ENCODE measurements around the gene STARD5.

Gene STARD5

GRCh38 chr15:81282606-81282895, 41.4 kb downstream of the STARD5 start:
- Histone ChIP-seq H3K27ac (ENCODE audit: low read depth, low read length) (no peak overlapping the region), H3K9ac (ENCODE audit: low read length) (no peak overlapping the region), H3K27me3 (ENCODE audit: control insufficient read depth, insufficient read depth, low read length) (no peaks in the 10 kb centered on the region), H3K4me1 (ENCODE audit: control insufficient read depth, insufficient read depth, low read length) (no peaks in the 10 kb centered on the region), H3K36me3 (ENCODE audit: control insufficient read depth, insufficient read depth, low read length) (no peaks in the 10 kb centered on the region), H3K4me3 (ENCODE audit: low read length) (no peak overlapping the region)

GRCh38 chr15:81281766-81282605, 42.0 kb downstream of the STARD5 start:
- Histone ChIP-seq H3K27me3 (ENCODE audit: control insufficient read depth, insufficient read depth, low read length) (no peaks in the 10 kb centered on the region), H3K36me3 (ENCODE audit: control insufficient read depth, insufficient read depth, low read length) (no peaks in the 10 kb centered on the region)

GRCh38 chr15:81281456-81281735, 42.5 kb downstream of the STARD5 start:
- H3K4me1 ChIP-seq (ENCODE audit: control insufficient read depth, insufficient read depth, low read length) = no peaks in the 10 kb centered on the region
- H3K9ac ChIP-seq (ENCODE audit: low read length) = no peak overlapping the region
- no peak overlapping the region for H3K27ac ChIP-seq (ENCODE audit: low read depth, low read length)
- no peak overlapping the region for H3K4me3 ChIP-seq (ENCODE audit: low read length)
- H3K27me3 ChIP-seq (ENCODE audit: control insufficient read depth, insufficient read depth, low read length) = no peaks in the 10 kb centered on the region
- no peaks in the 10 kb centered on the region for H3K36me3 ChIP-seq (ENCODE audit: control insufficient read depth, insufficient read depth, low read length)

More at GRCh38 chr15:81281766-81282605, 42.0 kb downstream of the STARD5 start:
- H3K27ac ChIP-seq (ENCODE audit: low read depth, low read length) = no peak overlapping the region
- no peak overlapping the region for H3K9ac ChIP-seq (ENCODE audit: low read length)
- no peak overlapping the region for H3K4me3 ChIP-seq (ENCODE audit: low read length)
- H3K4me1 ChIP-seq (ENCODE audit: control insufficient read depth, insufficient read depth, low read length) = no peaks in the 10 kb centered on the region

- H3K4me1 ChIP-seq (ENCODE audit: control insufficient read depth, insufficient read depth, low read length) = no peaks in the 10 kb centered on the region
- H3K9ac ChIP-seq (ENCODE audit: low read length) = no peak overlapping the region
- H3K36me3 ChIP-seq (ENCODE audit: control insufficient read depth, insufficient read depth, low read length) = no peaks in the 10 kb centered on the region
- no peak overlapping the region for H3K27ac ChIP-seq (ENCODE audit: low read depth, low read length)
- no peaks in the 10 kb centered on the region for H3K27me3 ChIP-seq (ENCODE audit: control insufficient read depth, insufficient read depth, low read length)
- no peak overlapping the region for H3K4me3 ChIP-seq (ENCODE audit: low read length)
Measured at GRCh38 chr15:81280696-81281455, 43.1 kb downstream of the STARD5 start.

- Histone ChIP-seq H3K4me3 (ENCODE audit: low read length) (no peak overlapping the region), H3K4me1 (ENCODE audit: control insufficient read depth, insufficient read depth, low read length) (peaks cover 2% of the 10 kb centered on the region), H3K27me3 (ENCODE audit: control insufficient read depth, insufficient read depth, low read length) (no peaks in the 10 kb centered on the region), H3K27ac (ENCODE audit: low read depth, low read length) (no peak overlapping the region), H3K9ac (ENCODE audit: low read length) (no peak overlapping the region), H3K36me3 (ENCODE audit: control insufficient read depth, insufficient read depth, low read length) (no peaks in the 10 kb centered on the region)
Measured at GRCh38 chr15:81279621-81280485, 44.1 kb downstream of the STARD5 start.

DNA sequence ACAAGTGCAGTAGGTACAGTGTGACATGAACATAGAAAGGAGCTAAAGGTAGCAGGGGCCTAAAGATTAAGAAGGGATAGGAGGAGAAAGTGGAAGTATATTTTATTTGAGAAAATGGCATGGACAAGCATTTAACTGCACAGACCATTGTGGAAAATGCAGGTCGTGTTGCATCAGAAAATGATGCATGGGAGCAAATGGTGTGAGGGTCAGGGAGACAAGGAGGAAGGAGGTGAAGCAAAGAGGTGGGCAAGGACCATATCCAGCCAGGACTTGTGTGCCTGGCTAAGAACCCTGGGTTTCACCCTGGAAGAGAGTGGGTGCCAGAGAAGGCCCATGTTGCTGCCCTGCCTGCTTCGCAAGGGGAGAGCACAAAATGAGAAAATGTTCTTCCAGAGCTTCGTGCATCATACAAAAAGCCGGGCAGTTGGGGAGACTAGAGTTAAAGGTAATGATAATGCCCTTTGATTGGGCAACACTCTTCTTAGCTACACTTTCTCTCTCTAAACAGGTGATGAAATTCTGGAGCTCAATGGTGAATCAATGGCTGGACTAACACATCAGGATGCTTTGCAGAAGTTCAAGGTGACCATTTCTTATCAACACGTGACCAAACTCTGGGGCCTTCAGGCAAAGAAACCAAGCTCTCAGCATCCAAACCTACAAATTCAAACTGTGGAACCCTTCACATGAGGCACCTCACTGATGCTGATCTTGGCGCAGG, 45.5 kb downstream of the STARD5 start:
- Histone ChIP-seq H3K4me1 (ENCODE audit: control insufficient read depth, insufficient read depth, low read length) (peaks cover 2% of the 10 kb centered on the region), H3K9ac (ENCODE audit: low read length) (no peak overlapping the region), H3K36me3 (ENCODE audit: control insufficient read depth, insufficient read depth, low read length) (no peaks in the 10 kb centered on the region), H3K27me3 (ENCODE audit: control insufficient read depth, insufficient read depth, low read length) (no peaks in the 10 kb centered on the region), H3K27ac (ENCODE audit: low read depth, low read length) (no peak overlapping the region), H3K4me3 (ENCODE audit: low read length) (no peak overlapping the region)

- H3K4me1 ChIP-seq (ENCODE audit: control insufficient read depth, insufficient read depth, low read length) = peaks cover 2% of the 10 kb centered on the region
- H3K9ac ChIP-seq (ENCODE audit: low read length) = no peak overlapping the region
- no peaks in the 10 kb centered on the region for H3K36me3 ChIP-seq (ENCODE audit: control insufficient read depth, insufficient read depth, low read length)
- H3K27me3 ChIP-seq (ENCODE audit: control insufficient read depth, insufficient read depth, low read length) = no peaks in the 10 kb centered on the region
- no peak overlapping the region for H3K4me3 ChIP-seq (ENCODE audit: low read length)
- no peak overlapping the region for H3K27ac ChIP-seq (ENCODE audit: low read depth, low read length)
Measured at GRCh38 chr15:81277851-81278250, 46.1 kb downstream of the STARD5 start.

GRCh38 chr15:81276967-81277366, 47.0 kb downstream of the STARD5 start:
- Histone ChIP-seq H3K4me1 (ENCODE audit: control insufficient read depth, insufficient read depth, low read length) (peaks cover 2% of the 10 kb centered on the region), H3K4me3 (ENCODE audit: low read length) (no peak overlapping the region), H3K27me3 (ENCODE audit: control insufficient read depth, insufficient read depth, low read length) (no peaks in the 10 kb centered on the region), H3K36me3 (ENCODE audit: control insufficient read depth, insufficient read depth, low read length) (no peaks in the 10 kb centered on the region), H3K27ac (ENCODE audit: low read depth, low read length) (no peak overlapping the region), H3K9ac (ENCODE audit: low read length) (no peak overlapping the region)

DNA sequence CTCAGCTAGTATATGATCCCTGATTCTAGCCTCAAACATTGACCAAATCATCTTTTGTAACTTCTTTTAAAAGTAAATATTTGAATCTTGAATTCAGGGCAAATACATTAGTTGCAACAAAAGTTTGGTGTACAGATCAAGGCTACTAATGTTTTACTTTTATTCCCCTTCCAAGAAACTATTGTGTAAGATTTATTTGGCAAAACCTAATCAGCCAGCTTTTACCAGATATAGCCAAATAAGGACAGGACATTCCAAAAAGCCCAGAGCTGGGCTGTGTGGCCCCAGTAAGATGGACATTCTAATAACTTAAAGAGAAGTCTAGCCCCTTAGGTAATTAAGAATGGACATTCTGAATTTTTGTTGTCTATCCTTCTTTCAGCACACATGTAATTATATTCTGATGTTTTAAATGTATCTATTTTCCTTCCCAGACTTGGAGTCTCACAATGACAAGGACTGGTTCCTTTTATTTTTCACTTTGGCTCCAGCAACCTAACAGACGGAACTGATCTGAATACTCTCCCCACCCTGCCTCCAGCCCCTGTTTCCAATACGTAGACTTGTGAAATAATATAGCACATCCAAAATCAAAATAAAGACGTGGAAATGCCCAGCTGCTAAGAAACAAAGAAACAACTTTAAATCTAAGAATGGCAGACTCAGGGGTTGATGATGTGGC, 48.1 kb downstream of the STARD5 start:
- H3K4me1 ChIP-seq (ENCODE audit: control insufficient read depth, insufficient read depth, low read length) = peaks cover 2% of the 10 kb centered on the region
- H3K9ac ChIP-seq (ENCODE audit: low read length) = no peak overlapping the region
- no peaks in the 10 kb centered on the region for H3K27me3 ChIP-seq (ENCODE audit: control insufficient read depth, insufficient read depth, low read length)
- H3K27ac ChIP-seq (ENCODE audit: low read depth, low read length) = no peak overlapping the region
- H3K4me3 ChIP-seq (ENCODE audit: low read length) = no peak overlapping the region
- H3K36me3 ChIP-seq (ENCODE audit: control insufficient read depth, insufficient read depth, low read length) = no peaks in the 10 kb centered on the region

GRCh38 chr15:81274931-81275707, 48.8 kb downstream of the STARD5 start:
- Histone ChIP-seq H3K27ac (ENCODE audit: low read depth, low read length) (no peak overlapping the region), H3K4me3 (ENCODE audit: low read length) (no peak overlapping the region), H3K4me1 (ENCODE audit: control insufficient read depth, insufficient read depth, low read length) (peaks cover 2% of the 10 kb centered on the region), H3K27me3 (ENCODE audit: control insufficient read depth, insufficient read depth, low read length) (no peaks in the 10 kb centered on the region), H3K36me3 (ENCODE audit: control insufficient read depth, insufficient read depth, low read length) (no peaks in the 10 kb centered on the region), H3K9ac (ENCODE audit: low read length) (no peak overlapping the region)

- H3K27ac ChIP-seq (ENCODE audit: low read depth, low read length) = no peak overlapping the region
- no peaks in the 10 kb centered on the region for H3K27me3 ChIP-seq (ENCODE audit: control insufficient read depth, insufficient read depth, low read length)
- no peaks in the 10 kb centered on the region for H3K36me3 ChIP-seq (ENCODE audit: control insufficient read depth, insufficient read depth, low read length)
- no peak overlapping the region for H3K9ac ChIP-seq (ENCODE audit: low read length)
- H3K4me3 ChIP-seq (ENCODE audit: low read length) = no peak overlapping the region
- peaks cover 2% of the 10 kb centered on the region for H3K4me1 ChIP-seq (ENCODE audit: control insufficient read depth, insufficient read depth, low read length)
Measured at GRCh38 chr15:81274255-81274654, 49.7 kb downstream of the STARD5 start.

Data from rectal smooth muscle tissue (tissue), 1 donor.